B cell (primary cell): ENCODE measurements around the gene TTLL1.

ENCODE experiments used
- CTCF ChIP-seq: fragments of 200-600 bp; IDR thresholded peaks from one replicate; pipeline ENCODE4 v1.8.0; 2022; ENCODE audit warnings: antibody characterized with exemption, mild to moderate bottlenecking
- EZH2 ChIP-seq: IDR thresholded peaks from 2 replicates; pipeline ENCODE4 v1.6.1; 2012; ENCODE audit warnings: borderline replicate concordance, low read depth, mild to moderate bottlenecking, moderate library complexity, low read length; ENCODE audit not compliant: insufficient read depth, poor library complexity, severe bottlenecking

- no peak for TF ChIP-seq EZH2
- TF ChIP-seq CTCF, result no peak
These were observed 71.4 kb downstream of the TTLL1 start for GRCh38 chr22:43017525-43018460.
